Activated CD8-positive, alpha-beta memory T cell treated with anti-CD3 and anti-CD28 coated beads for 36 hours (primary cell): ENCODE data around the gene NPFF. TPM values are rescaled to one million over a fixed set of nuclear protein-coding genes. Genes with fewer than 3 reads are reported as not detected.

Source experiments
- CTCF ChIA-PET: fragments of 350-600 bp; sonication (Branson Sonifier 250); formaldehyde crosslinking; loops from one replicate; lab custom pipeline; 2021; ENCODE audit warnings: antibody characterized with exemption; lab: Charles Lee
- POLR2A ChIA-PET: fragments of 350-600 bp; sonication (Branson Sonifier 250); formaldehyde crosslinking; loops from one replicate; lab custom pipeline; 2021; ENCODE audit warnings: antibody characterized with exemption; lab: Charles Lee
- total RNA-seq, 2 experiments: library from RNA; stranded (reverse); gene quantifications; one replicate each; pipeline ENCODE4 v1.2.3, GENCODE V29; 2021

The NPFF gene
- total RNA-seq, 2 experiments from 2014 or later = not detected

- CTCF ChIA-PET = interaction anchor here (0.6 to 2.4 kb wide), 12 partner anchors 8 to 459 kb away, joined by 3 to 12 read pairs (median 4); partner anchors contain the start of genes AAAS and ATP5MC2
- POLR2A ChIA-PET = interaction anchor here (0.6 to 1.4 kb wide), 14 partner anchors 9 to 516 kb away, joined by 3 to 6 read pairs (median 4); partner anchors contain the start of genes AAAS and SPRYD3
These were observed 6.3 kb downstream of the NPFF start, which contains the start of gene TARBP2 for GRCh38 chr12:53500776-53501614. Gene TARBP2, plus strand, starts transcription at chr12:53501283. Its CDS starts 126 bp downstream, at chr12:53501409.

GRCh38 chr12:53500142-53500775, 7.0 kb downstream of the NPFF start:
- POLR2A ChIA-PET = interaction anchor here (0.7 to 1.4 kb wide), 13 partner anchors 9 to 517 kb away, joined by 3 to 6 read pairs (median 4); partner anchors contain the start of genes AAAS and SPRYD3
- CTCF ChIA-PET = interaction anchor here (0.8 to 2.4 kb wide), 9 partner anchors 8 to 179 kb away, joined by 3 to 12 read pairs (median 4); partner anchors contain the start of genes AAAS and ATP5MC2

GRCh38 chr12:53499266-53500141, 7.8 kb downstream of the NPFF start, which contains the start of gene MAP3K12:
Gene MAP3K12, minus strand, starts transcription at chr12:53499458. Its CDS starts 12,067 bp downstream, at chr12:53487391.
- POLR2A ChIA-PET = interaction anchor here (1.0 kb wide), 1 partner anchor 8 kb away, joined by 6 read pairs; no protein-coding TSS in a partner anchor

GRCh38 chr12:53498235-53498630, 9.1 kb downstream of the NPFF start:
- CTCF ChIA-PET = interaction anchor here (0.6 to 1.4 kb wide), 4 partner anchors 49 to 273 kb away, joined by 3 to 4 read pairs (median 3); no protein-coding TSS in a partner anchor
- POLR2A ChIA-PET = no interaction called here

More at GRCh38 chr12:53499266-53500141, 7.8 kb downstream of the NPFF start, which contains the start of gene MAP3K12:
- CTCF ChIA-PET = interaction anchor here (1.0 to 2.4 kb wide), 4 partner anchors 10 to 178 kb away, joined by 3 to 12 read pairs (median 4); partner anchors contain the start of gene AAAS

- ChIA-PET CTCF (no interaction called here), POLR2A (no interaction called here)
These were observed 9.8 kb downstream of the NPFF start for GRCh38 chr12:53497461-53497860.

- CTCF ChIA-PET = no interaction called here
These were observed 10.6 kb downstream of the NPFF start for GRCh38 chr12:53496752-53497032.

GRCh38 chr12:53495903-53496751, 11.2 kb downstream of the NPFF start:
- ChIA-PET CTCF (interaction anchor here (1.2 kb wide), 1 partner anchor 17 kb away, joined by 3 read pairs; no protein-coding TSS in a partner anchor), POLR2A (no interaction called here)

More at GRCh38 chr12:53496752-53497032, 10.6 kb downstream of the NPFF start:
- POLR2A ChIA-PET = no interaction called here

- ChIA-PET CTCF (interaction anchor here (0.7 to 1.3 kb wide), 5 partner anchors 15 to 172 kb away, joined by 3 to 6 read pairs (median 4); partner anchors contain the start of gene AAAS), POLR2A (interaction anchor here (0.6 to 0.7 kb wide), 2 partner anchors 43 to 45 kb away, joined by 3 read pairs; no protein-coding TSS in a partner anchor)
These were observed 13.5 kb downstream of the NPFF start for GRCh38 chr12:53493610-53494391.

- CTCF ChIA-PET = interaction anchor here (0.7 to 1.8 kb wide), 8 partner anchors 10 to 146 kb away, joined by 3 to 6 read pairs (median 4); no protein-coding TSS in a partner anchor
- POLR2A ChIA-PET = interaction anchor here (0.6 kb wide), 1 partner anchor 42 kb away, joined by 3 read pairs; no protein-coding TSS in a partner anchor
These were observed 14.3 kb downstream of the NPFF start for GRCh38 chr12:53492830-53493609.

- ChIA-PET CTCF (interaction anchor here (0.7 to 3.0 kb wide), 7 partner anchors 9 to 17 kb away, joined by 3 to 11 read pairs (median 4); partner anchors contain the start of gene TARBP2), POLR2A (interaction anchor here (0.6 to 1.3 kb wide), 4 partner anchors 9 to 389 kb away, joined by 3 to 7 read pairs (median 4); partner anchors contain the start of gene SOAT2)
These were observed 15.1 kb downstream of the NPFF start for GRCh38 chr12:53492188-53492587.

GRCh38 chr12:53489242-53489864, 17.9 kb downstream of the NPFF start:
- CTCF ChIA-PET = interaction anchor here (1.1 to 3.0 kb wide), 3 partner anchors 11 to 19 kb away, joined by 5 to 11 read pairs (median 7); no protein-coding TSS in a partner anchor
- POLR2A ChIA-PET = interaction anchor here (0.7 to 1.3 kb wide), 2 partner anchors 11 to 36 kb away, joined by 3 to 5 read pairs; no protein-coding TSS in a partner anchor

GRCh38 chr12:53486736-53487487, 20.4 kb downstream of the NPFF start:
- CTCF ChIA-PET = interaction anchor here (0.6 to 0.9 kb wide), 2 partner anchors 15 to 61 kb away, joined by 3 read pairs; no protein-coding TSS in a partner anchor
- POLR2A ChIA-PET = no interaction called here

- POLR2A ChIA-PET = no interaction called here
- CTCF ChIA-PET = interaction anchor here (0.6 to 0.9 kb wide), 2 partner anchors 14 to 60 kb away, joined by 3 read pairs; no protein-coding TSS in a partner anchor
These were observed 21.1 kb downstream of the NPFF start for GRCh38 chr12:53485955-53486735.
